ENCODE measurements around the gene ULK1.

The ULK1 gene

GRCh38 chr12:131941987-131942341 is 47.5 kb downstream of the ULK1 start:
- Histone ChIP-seq H3K36me3 (ENCODE audit: insufficient read depth, low read length) (peaks cover 76% of the 10 kb centered on the region), H3K27me3 (ENCODE audit: insufficient read depth, low read length) (no peaks in the 10 kb centered on the region)

GRCh38 chr12:131942671-131943070 is 48.2 kb downstream of the ULK1 start:
- peaks cover 71% of the 10 kb centered on the region for H3K36me3 ChIP-seq (ENCODE audit: insufficient read depth, low read length)
- H3K27ac ChIP-seq (ENCODE audit: low read depth, low read length, poor library complexity, severe bottlenecking): no peak overlapping the region
- H4K20me1 ChIP-seq (ENCODE audit: insufficient read depth, low read length): no peaks in the 10 kb centered on the region

More at GRCh38 chr12:131941987-131942341, 47.5 kb downstream of the ULK1 start:
- H3K9me3 ChIP-seq (ENCODE audit: low read length): no peaks in the 10 kb centered on the region
- TF ChIP-seq EZH2 (IDR thresholded peaks at IDR 0.05; ENCODE audit: borderline replicate concordance, low read length) (no peak), CTCF (IDR thresholded peaks at IDR 0.05; ENCODE audit: low read length) (no peak)
- H3K4me2 ChIP-seq (ENCODE audit: low read length): no peak overlapping the region
- H2AFZ ChIP-seq (ENCODE audit: low read length): no peak overlapping the region
- no peaks in the 10 kb centered on the region for H3F3A ChIP-seq (ENCODE audit: insufficient read depth, low read length)
- H3K9ac ChIP-seq (ENCODE audit: low read length): no peak overlapping the region
- H3K27ac ChIP-seq (ENCODE audit: low read depth, low read length, poor library complexity, severe bottlenecking): no peak overlapping the region
- no peaks in the 10 kb centered on the region for H3K4me1 ChIP-seq (ENCODE audit: insufficient read depth, low read length, severe bottlenecking)
- no peaks in the 10 kb centered on the region for H4K20me1 ChIP-seq (ENCODE audit: insufficient read depth, low read length)
- no peak overlapping the region for H3K4me3 ChIP-seq (ENCODE audit: low read depth, low read length, poor library complexity, severe bottlenecking)
- H3K79me2 ChIP-seq (ENCODE audit: insufficient read depth, low read length): no peaks in the 10 kb centered on the region
- no peaks in the 10 kb centered on the region for H3K9me2 ChIP-seq (ENCODE audit: low read depth, low read length)

GRCh38 chr12:131943389-131943788 is 49.0 kb downstream of the ULK1 start:
- Histone ChIP-seq H2AFZ (ENCODE audit: low read length) (no peak overlapping the region), H3K4me3 (ENCODE audit: low read depth, low read length, poor library complexity, severe bottlenecking) (no peak overlapping the region), H4K20me1 (ENCODE audit: insufficient read depth, low read length) (no peaks in the 10 kb centered on the region), H3K9me2 (ENCODE audit: low read depth, low read length) (no peaks in the 10 kb centered on the region), H3K4me1 (ENCODE audit: insufficient read depth, low read length, severe bottlenecking) (no peaks in the 10 kb centered on the region), H3K9ac (ENCODE audit: low read length) (no peak overlapping the region), H3K27ac (ENCODE audit: low read depth, low read length, poor library complexity, severe bottlenecking) (no peak overlapping the region), H3K4me2 (ENCODE audit: low read length) (no peak overlapping the region), H3K79me2 (ENCODE audit: insufficient read depth, low read length) (no peaks in the 10 kb centered on the region), H3K27me3 (ENCODE audit: insufficient read depth, low read length) (no peaks in the 10 kb centered on the region), H3F3A (ENCODE audit: insufficient read depth, low read length) (0 out of 2 replicates have a peak, but pooled peaks cover 4% of the 10 kb centered on the region), H3K36me3 (ENCODE audit: insufficient read depth, low read length) (peaks cover 63% of the 10 kb centered on the region), H3K9me3 (ENCODE audit: low read length) (no peaks in the 10 kb centered on the region)
- TF ChIP-seq EZH2 (IDR thresholded peaks at IDR 0.05; ENCODE audit: borderline replicate concordance, low read length): no peak
- no peak for TF ChIP-seq CTCF (IDR thresholded peaks at IDR 0.05; ENCODE audit: low read length)

More at GRCh38 chr12:131942671-131943070, 48.2 kb downstream of the ULK1 start:
- H3K9me2 ChIP-seq (ENCODE audit: low read depth, low read length): no peaks in the 10 kb centered on the region
- no peak overlapping the region for H3K4me3 ChIP-seq (ENCODE audit: low read depth, low read length, poor library complexity, severe bottlenecking)
- TF ChIP-seq EZH2 (IDR thresholded peaks at IDR 0.05; ENCODE audit: borderline replicate concordance, low read length): no peak
- no peak for TF ChIP-seq CTCF (IDR thresholded peaks at IDR 0.05; ENCODE audit: low read length)
- H3K4me2 ChIP-seq (ENCODE audit: low read length): no peak overlapping the region
- no peak overlapping the region for H2AFZ ChIP-seq (ENCODE audit: low read length)
- no peak overlapping the region for H3K9ac ChIP-seq (ENCODE audit: low read length)
- H3K79me2 ChIP-seq (ENCODE audit: insufficient read depth, low read length): no peaks in the 10 kb centered on the region
- no peaks in the 10 kb centered on the region for H3K4me1 ChIP-seq (ENCODE audit: insufficient read depth, low read length, severe bottlenecking)
- H3F3A ChIP-seq (ENCODE audit: insufficient read depth, low read length): 0 out of 2 replicates have a peak, but pooled peaks cover 2% of the 10 kb centered on the region
- H3K27me3 ChIP-seq (ENCODE audit: insufficient read depth, low read length): no peaks in the 10 kb centered on the region
- H3K9me3 ChIP-seq (ENCODE audit: low read length): no peaks in the 10 kb centered on the region
